ENCODE data around the gene SLIT3.

SLIT3 gene

GRCh38 chr5:168842571-168843205, 458.3 kb downstream of the SLIT3 start (continued):
- TF ChIP-seq KLF17 (tag by site-specific recombination; IDR thresholded peaks at IDR 0.05): no peak

- TF ChIP-seq ZNF677 (tag by site-specific recombination; IDR thresholded peaks at IDR 0.05) (no peak), HOXA7 (CRISPR knock-in tag; IDR thresholded peaks at IDR 0.05; ENCODE audit: borderline replicate concordance) (no peak), ZEB2 (tag by site-specific recombination; IDR thresholded peaks at IDR 0.05) (no peak), ZNF561 (tag by site-specific recombination; IDR thresholded peaks at IDR 0.05; ENCODE audit: borderline replicate concordance) (no peak), ZNF830 (tag by site-specific recombination; IDR thresholded peaks at IDR 0.05; ENCODE audit: low read depth) (no peak), ZNF501 (tag by site-specific recombination; IDR thresholded peaks at IDR 0.05) (no peak), ZFHX2 (tag by site-specific recombination; conservative IDR thresholded peaks at IDR 0.05) (no peak), ZNF175 (tag by site-specific recombination; IDR thresholded peaks at IDR 0.05) (no peak)
- POLR2A ChIA-PET: no interaction called here
- Histone ChIP-seq H3K4me3 (ENCODE audit: low read depth, low read length) (no peak overlapping the region), H3K4me1 (ENCODE audit: control insufficient read depth, insufficient read depth, low read length) (no peaks in the 10 kb centered on the region), H3K9me3 (ENCODE audit: control insufficient read depth, insufficient read depth, low read depth, low read length) (no peaks in the 10 kb centered on the region), H3K27ac (ENCODE audit: extremely low read depth, low read depth, low read length) (no peak overlapping the region), H3K36me3 (ENCODE audit: control insufficient read depth in 2 of 2, insufficient read depth in 1 of 2, low read length in 2 of 2) (no peaks in the 10 kb centered on the region)
- CTCF ChIA-PET: interaction anchor here (0.9 kb wide), 1 partner anchor 111 kb away, joined by 3 read pairs; no protein-coding TSS in a partner anchor
Observed at GRCh38 chr5:168837852-168838251, 463.1 kb downstream of the SLIT3 start.

GRCh38 chr5:168836603-168837231, 464.2 kb downstream of the SLIT3 start:
- H3K9me3 ChIP-seq (ENCODE audit: control insufficient read depth, insufficient read depth, low read depth, low read length): no peaks in the 10 kb centered on the region
- H3K4me1 ChIP-seq (ENCODE audit: control insufficient read depth, insufficient read depth, low read length): no peaks in the 10 kb centered on the region
- no peak overlapping the region for H3K4me3 ChIP-seq (ENCODE audit: low read depth, low read length)
- ChIA-PET POLR2A (no interaction called here), CTCF (interaction anchor here (0.6 to 0.9 kb wide), 2 partner anchors 112 to 222 kb away, joined by 3 read pairs; no protein-coding TSS in a partner anchor)
- H3K36me3 ChIP-seq (ENCODE audit: control insufficient read depth in 2 of 2, insufficient read depth in 1 of 2, low read length in 2 of 2): no peaks in the 10 kb centered on the region
- no peak overlapping the region for H3K27ac ChIP-seq (ENCODE audit: extremely low read depth, low read depth, low read length)
- TF ChIP-seq ZNF629 (tag by site-specific recombination; IDR thresholded peaks at IDR 0.05) (no peak), ZNF513 (tag by site-specific recombination; IDR thresholded peaks at IDR 0.05) (no peak), TCF7L2 (IDR thresholded peaks at IDR 0.05; ENCODE audit: borderline replicate concordance, low read depth, low read length) (no peak), ZNF548 (tag by site-specific recombination; IDR thresholded peaks at IDR 0.05) (no peak), ZNF510 (tag by site-specific recombination; IDR thresholded peaks at IDR 0.05; ENCODE audit: insufficient replicate concordance) (no peak), SP2 (tag by site-specific recombination; IDR thresholded peaks at IDR 0.05) (no peak), CTCF (tag by site-specific recombination; IDR thresholded peaks at IDR 0.05) (no peak), ZNF792 (tag by site-specific recombination; IDR thresholded peaks at IDR 0.05) (no peak), ZNF16 (tag by site-specific recombination; IDR thresholded peaks at IDR 0.05; ENCODE audit: low read depth) (no peak), ZBTB20 (tag by site-specific recombination; IDR thresholded peaks at IDR 0.05) (no peak), ZNF423 (tag by site-specific recombination; IDR thresholded peaks at IDR 0.05) (no peak), ZNF114 (tag by site-specific recombination; IDR thresholded peaks at IDR 0.05) (no peak), ZNF677 (tag by site-specific recombination; IDR thresholded peaks at IDR 0.05) (no peak), BCL11B (tag by site-specific recombination; IDR thresholded peaks at IDR 0.05; ENCODE audit: low read depth) (no peak), ZNF311 (tag by site-specific recombination; IDR thresholded peaks at IDR 0.05; ENCODE audit: borderline replicate concordance) (no peak), ZNF488 (tag by site-specific recombination; IDR thresholded peaks at IDR 0.05) (no peak)
